ENCODE measurements around the gene CAMSAP2. TPM values are rescaled to one million over a fixed set of nuclear protein-coding genes. Genes with fewer than 3 reads are reported as not detected.

CAMSAP2 gene
- total RNA-seq, 1 donor from 2014 or later: 23.0 TPM

- H3K9ac ChIP-seq (ENCODE audit: low read depth in 1 of 3, low read length in 3 of 3): no peak overlapping the region
- no peak overlapping the region for H3K27ac ChIP-seq (ENCODE audit: low read depth, low read length)
- H3K4me3 ChIP-seq (ENCODE audit: low read length in 3 of 3): no peak overlapping the region
- H3K9me3 ChIP-seq (ENCODE audit: control insufficient read depth in 3 of 3, low read length in 3 of 3): no peaks in the 10 kb centered on the region
- H3K27me3 ChIP-seq (ENCODE audit: control insufficient read depth in 3 of 3, insufficient read depth in 3 of 3, low read length in 3 of 3): no peaks in the 10 kb centered on the region
- peaks cover 0 to 22% (median 8%) of the 10 kb centered on the region in 3 donors for H3K36me3 ChIP-seq (ENCODE audit: control insufficient read depth in 3 of 3, insufficient read depth in 3 of 3, low read length in 3 of 3)
- H3K4me1 ChIP-seq (ENCODE audit: control insufficient read depth in 3 of 3, insufficient read depth in 3 of 3, low read length in 3 of 3): peaks cover 2 to 5% (median 4%) of the 10 kb centered on the region in 3 donors
Observed at GRCh38 chr1:200861937-200862647, 123.4 kb downstream of the CAMSAP2 start.

GRCh38 chr1:200862713-200863415 lies 124.2 kb downstream of the CAMSAP2 start:
- Histone ChIP-seq H3K27me3 (ENCODE audit: control insufficient read depth in 3 of 3, insufficient read depth in 3 of 3, low read length in 3 of 3) (no peaks in the 10 kb centered on the region), H3K36me3 (ENCODE audit: control insufficient read depth in 3 of 3, insufficient read depth in 3 of 3, low read length in 3 of 3) (peaks cover 0 to 15% (median 6%) of the 10 kb centered on the region in 3 donors), H3K27ac (ENCODE audit: low read depth, low read length) (no peak overlapping the region)

GRCh38 chr1:200866116-200866515 lies 127.4 kb downstream of the CAMSAP2 start:
- Histone ChIP-seq H3K4me3 (ENCODE audit: low read length in 3 of 3) (no peak overlapping the region), H3K9me3 (ENCODE audit: control insufficient read depth in 3 of 3, low read length in 3 of 3) (no peaks in the 10 kb centered on the region), H3K27ac (ENCODE audit: low read depth, low read length) (no peak overlapping the region), H3K9ac (ENCODE audit: low read depth in 1 of 3, low read length in 3 of 3) (no peak overlapping the region), H3K36me3 (ENCODE audit: control insufficient read depth in 3 of 3, insufficient read depth in 3 of 3, low read length in 3 of 3) (peaks cover 0 to 13% (median 6%) of the 10 kb centered on the region in 3 donors), H3K27me3 (ENCODE audit: control insufficient read depth in 3 of 3, insufficient read depth in 3 of 3, low read length in 3 of 3) (peaks cover 0 to 12% (median 7%) of the 10 kb centered on the region in 3 donors), H3K4me1 (ENCODE audit: control insufficient read depth in 3 of 3, insufficient read depth in 3 of 3, low read length in 3 of 3) (peaks cover 8 to 12% (median 11%) of the 10 kb centered on the region in 3 donors)

More at GRCh38 chr1:200862713-200863415, 124.2 kb downstream of the CAMSAP2 start:
- Histone ChIP-seq H3K9ac (ENCODE audit: low read depth in 1 of 3, low read length in 3 of 3) (no peak overlapping the region), H3K9me3 (ENCODE audit: control insufficient read depth in 3 of 3, low read length in 3 of 3) (no peaks in the 10 kb centered on the region), H3K4me1 (ENCODE audit: control insufficient read depth in 3 of 3, insufficient read depth in 3 of 3, low read length in 3 of 3) (peaks cover 8 to 12% (median 11%) of the 10 kb centered on the region in 3 donors), H3K4me3 (ENCODE audit: low read length in 3 of 3) (no peak overlapping the region)

- Histone ChIP-seq H3K9me3 (ENCODE audit: control insufficient read depth in 3 of 3, low read length in 3 of 3) (no peaks in the 10 kb centered on the region), H3K27me3 (ENCODE audit: control insufficient read depth in 3 of 3, insufficient read depth in 3 of 3, low read length in 3 of 3) (peaks cover 1 to 16% (median 7%) of the 10 kb centered on the region in 3 donors), H3K4me1 (ENCODE audit: control insufficient read depth in 3 of 3, insufficient read depth in 3 of 3, low read length in 3 of 3) (peaks cover 8 to 12% (median 11%) of the 10 kb centered on the region in 3 donors), H3K27ac (ENCODE audit: low read depth, low read length) (no peak overlapping the region), H3K9ac (ENCODE audit: low read depth in 1 of 3, low read length in 3 of 3) (peak overlapping the region in 2 of 3 donors; percentile 17 to 27), H3K4me3 (ENCODE audit: low read length in 3 of 3) (peak overlapping the region in 1 of 3 donors; percentile 73), H3K36me3 (ENCODE audit: control insufficient read depth in 3 of 3, insufficient read depth in 3 of 3, low read length in 3 of 3) (peaks cover 0 to 13% (median 6%) of the 10 kb centered on the region in 3 donors)
Observed at GRCh38 chr1:200866521-200866920, 127.8 kb downstream of the CAMSAP2 start.

- Histone ChIP-seq H3K36me3 (ENCODE audit: control insufficient read depth in 3 of 3, insufficient read depth in 3 of 3, low read length in 3 of 3) (peaks cover 0 to 13% (median 6%) of the 10 kb centered on the region in 3 donors), H3K27me3 (ENCODE audit: control insufficient read depth in 3 of 3, insufficient read depth in 3 of 3, low read length in 3 of 3) (peaks cover 7 to 23% (median 11%) of the 10 kb centered on the region in 3 donors), H3K4me3 (ENCODE audit: low read length in 3 of 3) (peak overlapping the region; percentile 46 to 73 (median 59)), H3K9me3 (ENCODE audit: control insufficient read depth in 3 of 3, low read length in 3 of 3) (no peaks in the 10 kb centered on the region), H3K27ac (ENCODE audit: low read depth, low read length) (no peak overlapping the region), H3K4me1 (ENCODE audit: control insufficient read depth in 3 of 3, insufficient read depth in 3 of 3, low read length in 3 of 3) (peaks cover 8 to 12% (median 11%) of the 10 kb centered on the region in 3 donors), H3K9ac (ENCODE audit: low read depth in 1 of 3, low read length in 3 of 3) (peak overlapping the region in 2 of 3 donors; percentile 52 to 80)
Observed at GRCh38 chr1:200867018-200867811, 128.5 kb downstream of the CAMSAP2 start.

GRCh38 chr1:200869376-200869752 lies 130.7 kb downstream of the CAMSAP2 start:
- Histone ChIP-seq H3K9ac (ENCODE audit: low read depth in 1 of 3, low read length in 3 of 3) (no peak overlapping the region), H3K9me3 (ENCODE audit: control insufficient read depth in 3 of 3, low read length in 3 of 3) (no peaks in the 10 kb centered on the region), H3K27ac (ENCODE audit: low read depth, low read length) (no peak overlapping the region), H3K4me3 (ENCODE audit: low read length in 3 of 3) (no peak overlapping the region), H3K27me3 (ENCODE audit: control insufficient read depth in 3 of 3, insufficient read depth in 3 of 3, low read length in 3 of 3) (peaks cover 26 to 44% (median 32%) of the 10 kb centered on the region in 3 donors), H3K36me3 (ENCODE audit: control insufficient read depth in 3 of 3, insufficient read depth in 3 of 3, low read length in 3 of 3) (no peaks in the 10 kb centered on the region), H3K4me1 (ENCODE audit: control insufficient read depth in 3 of 3, insufficient read depth in 3 of 3, low read length in 3 of 3) (peaks cover 18 to 25% (median 21%) of the 10 kb centered on the region in 3 donors)

- Histone ChIP-seq H3K27ac (ENCODE audit: low read depth, low read length) (no peak overlapping the region), H3K9ac (ENCODE audit: low read depth in 1 of 3, low read length in 3 of 3) (no peak overlapping the region), H3K27me3 (ENCODE audit: control insufficient read depth in 3 of 3, insufficient read depth in 3 of 3, low read length in 3 of 3) (peaks cover 30 to 49% (median 36%) of the 10 kb centered on the region in 3 donors), H3K36me3 (ENCODE audit: control insufficient read depth in 3 of 3, insufficient read depth in 3 of 3, low read length in 3 of 3) (no peaks in the 10 kb centered on the region), H3K4me3 (ENCODE audit: low read length in 3 of 3) (no peak overlapping the region), H3K4me1 (ENCODE audit: control insufficient read depth in 3 of 3, insufficient read depth in 3 of 3, low read length in 3 of 3) (peaks cover 18 to 25% (median 21%) of the 10 kb centered on the region in 3 donors), H3K9me3 (ENCODE audit: control insufficient read depth in 3 of 3, low read length in 3 of 3) (no peaks in the 10 kb centered on the region)
Observed at GRCh38 chr1:200869753-200870391, 131.2 kb downstream of the CAMSAP2 start.

- Histone ChIP-seq H3K27me3 (ENCODE audit: control insufficient read depth in 3 of 3, insufficient read depth in 3 of 3, low read length in 3 of 3) (peaks cover 36 to 59% (median 47%) of the 10 kb centered on the region in 3 donors), H3K4me3 (ENCODE audit: low read length in 3 of 3) (peak within 1 kb of the TSS in 2 of 3 donors; percentile 58 to 67), H3K9ac (ENCODE audit: low read depth in 1 of 3, low read length in 3 of 3) (peak within 1 kb of the TSS in 1 of 3 donors; percentile 43), H3K27ac (ENCODE audit: low read depth, low read length) (no peak within 1 kb of the TSS), H3K36me3 (ENCODE audit: control insufficient read depth in 3 of 3, insufficient read depth in 3 of 3, low read length in 3 of 3) (no peaks in the 10 kb centered on the region), H3K9me3 (ENCODE audit: control insufficient read depth in 3 of 3, low read length in 3 of 3) (no peaks in the 10 kb centered on the region), H3K4me1 (ENCODE audit: control insufficient read depth in 3 of 3, insufficient read depth in 3 of 3, low read length in 3 of 3) (peaks cover 12 to 14% (median 12%) of the 10 kb centered on the region in 3 donors)
Observed at GRCh38 chr1:200872446-200873115, 133.9 kb downstream of the CAMSAP2 start, which contains the start of gene GPR25. GPR25 (plus strand) TSS chr1:200872981; CDS start chr1:200873038, 57 bp downstream.

Data from skeletal muscle tissue (tissue), 4 donors.